ENCODE data around the gene LSG1. TPM values are rescaled to one million over a fixed set of nuclear protein-coding genes. Genes with fewer than 3 reads are reported as not detected.

LSG1 gene
- total and polyA plus RNA-seq, 2 of the 13 experiments (the other 11 are each of a cell fraction or from before 2014, with no cell fraction given), result 21.4 to 32.1 TPM

- H3K9ac ChIP-seq (ENCODE audit: insufficient read depth, low read depth, low read length), result no peak overlapping the region
- CTCF ChIA-PET (ENCODE audit: low intra/inter-chr PET ratio, low total read pairs), result no interaction called here
Observed at GRCh38 chr3:194647747-194648146, 24.2 kb downstream of the LSG1 start.

GRCh38 chr3:194642769-194643168 lies 29.2 kb downstream of the LSG1 start:
- Histone ChIP-seq H3K79me2 (ENCODE audit: insufficient read depth, low read length) (no peaks in the 10 kb centered on the region), H2AFZ (ENCODE audit: low read length) (no peak overlapping the region), H4K20me1 (ENCODE audit: insufficient read depth, low read length) (no peaks in the 10 kb centered on the region), H3K36me3 (replicated peaks in 1 of 2; ENCODE audit: control insufficient read depth in 1 of 2, insufficient read depth in 2 of 2, low read length in 2 of 2) (peaks cover 5 to 38% of the 10 kb centered on the region in 2 experiments; a peak in 4 of 5 replicates), H3K4me3 (replicated peaks in 1 of 3; ENCODE audit: insufficient read depth in 1 of 3, low read depth in 2 of 3, low read length in 3 of 3) (no peak overlapping the region), H3K9me3 (ENCODE audit: low read length) (no peaks in the 10 kb centered on the region), H3K27me3 (ENCODE audit: control insufficient read depth in 1 of 2, insufficient read depth in 2 of 2, low read length in 2 of 2) (no peaks in the 10 kb centered on the region; a peak in 1 of 5 replicates), H3K4me2 (ENCODE audit: low read depth, low read length) (no peak overlapping the region), H3K9ac (ENCODE audit: insufficient read depth, low read depth, low read length) (no peak overlapping the region), H3K27ac (ENCODE audit: extremely low read length, insufficient read depth, low read length) (no peak overlapping the region), H3K4me1 (ENCODE audit: insufficient read depth, low read length) (no peaks in the 10 kb centered on the region)
- in situ Hi-C loops (cut with HindIII; ENCODE audit: extremely low pct_ligation_motif_present, low pct_unique_long_range_greater_than_20kb), result no loop called here
- DNase-seq (ENCODE audit: low spot score), result no peak
- intact Hi-C loops (cut with micrococcal nuclease; ENCODE audit: unreplicated experiment), result no loop called here
- ChIA-PET POLR2A (interaction anchor here (0.6 kb wide), 1 partner anchor 73 kb away, joined by 3 read pairs; no protein-coding TSS in a partner anchor), CTCF (ENCODE audit: low intra/inter-chr PET ratio, low total read pairs) (no interaction called here)
- no peak for FAIRE-seq
- no TSS peak for BruUV-seq (replicated peaks)
- no peak for ATAC-seq
- 98% methylated on average over 2 of the region's 2 CpGs for WGBS (ENCODE audit: low lambda C conversion rate)
- TF ChIP-seq ZNF788 (CRISPR knock-in tag; IDR thresholded peaks at IDR 0.05; ENCODE audit: borderline replicate concordance) (no peak), RBM22 (optimal IDR thresholded peaks at IDR 0.05; ENCODE audit: low read length) (no peak), ZNF251 (CRISPR knock-in tag; IDR thresholded peaks at IDR 0.05) (no peak), ZXDC (CRISPR knock-in tag; IDR thresholded peaks at IDR 0.05) (no peak), TARDBP (CRISPR knock-in tag; IDR thresholded peaks at IDR 0.05) (no peak), MED1 (CRISPR knock-in tag; IDR thresholded peaks at IDR 0.05) (no peak), ZBTB46 (CRISPR knock-in tag; IDR thresholded peaks at IDR 0.05; ENCODE audit: borderline replicate concordance) (no peak)

More at GRCh38 chr3:194647747-194648146, 24.2 kb downstream of the LSG1 start:
- Histone ChIP-seq H3K79me2 (ENCODE audit: insufficient read depth, low read length) (no peaks in the 10 kb centered on the region), H3K9me3 (ENCODE audit: low read length) (no peaks in the 10 kb centered on the region), H3K27ac (ENCODE audit: extremely low read length, insufficient read depth, low read length) (no peak overlapping the region), H3K27me3 (ENCODE audit: control insufficient read depth in 1 of 2, insufficient read depth in 2 of 2, low read length in 2 of 2) (no peaks in the 10 kb centered on the region), H3K4me1 (ENCODE audit: insufficient read depth, low read length) (no peaks in the 10 kb centered on the region), H3K36me3 (replicated peaks in 1 of 2; ENCODE audit: control insufficient read depth in 1 of 2, insufficient read depth in 2 of 2, low read length in 2 of 2) (peaks cover 12 to 70% of the 10 kb centered on the region in 2 experiments; a peak in 4 of 5 replicates), H3K4me3 (replicated peaks in 1 of 3; ENCODE audit: insufficient read depth in 1 of 3, low read depth in 2 of 3, low read length in 3 of 3) (no peak overlapping the region), H4K20me1 (ENCODE audit: insufficient read depth, low read length) (no peaks in the 10 kb centered on the region), H2AFZ (ENCODE audit: low read length) (no peak overlapping the region), H3K4me2 (ENCODE audit: low read depth, low read length) (no peak overlapping the region)
- in situ Hi-C loops (cut with HindIII; ENCODE audit: extremely low pct_ligation_motif_present, low pct_unique_long_range_greater_than_20kb), result no loop called here
- ATAC-seq (no peak), FAIRE-seq (no peak), DNase-seq (ENCODE audit: low spot score) (no peak)
- BruUV-seq (replicated peaks), result no TSS peak
- TF ChIP-seq NKX3-1 (CRISPR knock-in tag; IDR thresholded peaks at IDR 0.05), result no peak
- TF ChIP-seq ZNF749 (CRISPR knock-in tag; IDR thresholded peaks at IDR 0.05; ENCODE audit: borderline replicate concordance), result no peak
- TF ChIP-seq GFI1 (CRISPR knock-in tag; IDR thresholded peaks at IDR 0.05; ENCODE audit: borderline replicate concordance), result no peak
- TF ChIP-seq ZNF124 (CRISPR knock-in tag; IDR thresholded peaks at IDR 0.05), result no peak
- TF ChIP-seq TEF (CRISPR knock-in tag; IDR thresholded peaks at IDR 0.05), result no peak
- TF ChIP-seq TFAP4 (IDR thresholded peaks at IDR 0.05; ENCODE audit: borderline replicate concordance, low read depth), result no peak
- no peak for TF ChIP-seq TBX2 (CRISPR knock-in tag; IDR thresholded peaks at IDR 0.05; ENCODE audit: borderline replicate concordance)
- TF ChIP-seq MEIS2 (CRISPR knock-in tag; IDR thresholded peaks at IDR 0.05), result no peak
- POLR2A ChIA-PET, result no interaction called here
- intact Hi-C loops (cut with micrococcal nuclease; ENCODE audit: unreplicated experiment), result no loop called here
- WGBS (ENCODE audit: low lambda C conversion rate), result 90% methylated on average over 3 of the region's 3 CpGs

Measured in HepG2 (cell line).